DND-41 (cell line): ENCODE data around the gene GNG12.

ENCODE experiments used
- EZH2 ChIP-seq: IDR thresholded peaks from 3 replicates; pipeline ENCODE4 v1.6.1; 2012; ENCODE audit warnings: borderline replicate concordance, low read depth, mild to moderate bottlenecking, moderate library complexity, low read length, inconsistent platforms; ENCODE audit not compliant: severe bottlenecking
- TF ChIP-seq, protein P1 (sequence below): IDR thresholded peaks from 2 replicates; pipeline ENCODE4 v1.5.1; 2012; ENCODE audit warnings: borderline replicate concordance, low read length, moderate library complexity, mild to moderate bottlenecking; ENCODE audit not compliant: poor library complexity, severe bottlenecking; ENCODE audit errors: extremely low read depth

DNA sequence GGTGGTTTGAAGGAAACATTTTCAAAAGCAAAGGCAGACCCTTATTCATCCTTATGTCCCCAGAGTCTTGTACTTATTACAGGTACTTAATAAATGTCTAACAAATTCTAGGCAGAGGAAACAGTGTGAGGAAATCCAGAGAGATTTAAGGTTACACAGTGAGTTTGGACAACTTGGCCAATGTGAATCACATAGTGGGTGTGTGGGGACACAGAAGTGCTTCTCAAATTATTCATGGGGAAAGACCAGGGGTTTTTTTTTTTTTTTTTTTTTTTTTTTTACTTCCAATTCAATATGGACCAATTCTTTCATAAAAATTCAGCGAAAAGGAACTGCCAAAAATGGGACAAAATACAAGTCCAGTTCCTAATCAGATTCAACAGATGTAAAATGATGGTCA, 15.1 kb downstream of the GNG12 start:
- TF ChIP-seq, protein P1, sequence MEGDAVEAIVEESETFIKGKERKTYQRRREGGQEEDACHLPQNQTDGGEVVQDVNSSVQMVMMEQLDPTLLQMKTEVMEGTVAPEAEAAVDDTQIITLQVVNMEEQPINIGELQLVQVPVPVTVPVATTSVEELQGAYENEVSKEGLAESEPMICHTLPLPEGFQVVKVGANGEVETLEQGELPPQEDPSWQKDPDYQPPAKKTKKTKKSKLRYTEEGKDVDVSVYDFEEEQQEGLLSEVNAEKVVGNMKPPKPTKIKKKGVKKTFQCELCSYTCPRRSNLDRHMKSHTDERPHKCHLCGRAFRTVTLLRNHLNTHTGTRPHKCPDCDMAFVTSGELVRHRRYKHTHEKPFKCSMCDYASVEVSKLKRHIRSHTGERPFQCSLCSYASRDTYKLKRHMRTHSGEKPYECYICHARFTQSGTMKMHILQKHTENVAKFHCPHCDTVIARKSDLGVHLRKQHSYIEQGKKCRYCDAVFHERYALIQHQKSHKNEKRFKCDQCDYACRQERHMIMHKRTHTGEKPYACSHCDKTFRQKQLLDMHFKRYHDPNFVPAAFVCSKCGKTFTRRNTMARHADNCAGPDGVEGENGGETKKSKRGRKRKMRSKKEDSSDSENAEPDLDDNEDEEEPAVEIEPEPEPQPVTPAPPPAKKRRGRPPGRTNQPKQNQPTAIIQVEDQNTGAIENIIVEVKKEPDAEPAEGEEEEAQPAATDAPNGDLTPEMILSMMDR: no peak
- TF ChIP-seq EZH2: no peak
